ENCODE measurements around the gene IRF7. TPM values are rescaled to one million over a fixed set of nuclear protein-coding genes. Genes with fewer than 3 reads are reported as not detected.
"Not testable (repeated sequence)": the region's sequence is repeated elsewhere in the genome, so short reads cannot be mapped to it uniquely, and the experiment has no call there.

IRF7 gene
- polyA plus RNA-seq, 1 donor: 14.9 TPM

- DNase-seq (ENCODE audit: low read depth): no peak
Observed at GRCh38 chr11:581752-582151, 34.0 kb downstream of the IRF7 start.

DNA sequence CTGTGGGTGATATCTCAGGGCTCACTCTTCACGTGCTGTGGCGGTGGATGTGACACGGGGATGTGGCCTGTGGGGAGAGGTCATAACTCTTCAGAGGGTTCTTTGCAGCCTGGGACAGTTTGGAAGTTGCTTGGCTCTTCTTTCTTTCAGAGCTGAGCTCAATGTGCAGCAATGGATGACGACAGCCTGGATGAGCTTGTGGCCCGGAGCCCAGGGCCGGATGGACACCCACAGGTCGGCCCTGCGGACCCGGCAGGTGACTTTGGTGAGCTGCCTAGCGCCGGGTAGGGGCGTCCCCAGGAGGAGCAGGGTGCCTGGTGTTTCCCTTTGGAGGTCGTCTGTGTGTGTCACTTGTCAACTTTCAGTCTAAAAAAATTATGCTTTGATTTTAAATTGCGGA lies 34.4 kb downstream of the IRF7 start:
- no peak for DNase-seq (ENCODE audit: low read depth)

GRCh38 chr11:579830-580601 lies 35.7 kb downstream of the IRF7 start:
- DNase-seq (ENCODE audit: low read depth): no peak

DNA sequence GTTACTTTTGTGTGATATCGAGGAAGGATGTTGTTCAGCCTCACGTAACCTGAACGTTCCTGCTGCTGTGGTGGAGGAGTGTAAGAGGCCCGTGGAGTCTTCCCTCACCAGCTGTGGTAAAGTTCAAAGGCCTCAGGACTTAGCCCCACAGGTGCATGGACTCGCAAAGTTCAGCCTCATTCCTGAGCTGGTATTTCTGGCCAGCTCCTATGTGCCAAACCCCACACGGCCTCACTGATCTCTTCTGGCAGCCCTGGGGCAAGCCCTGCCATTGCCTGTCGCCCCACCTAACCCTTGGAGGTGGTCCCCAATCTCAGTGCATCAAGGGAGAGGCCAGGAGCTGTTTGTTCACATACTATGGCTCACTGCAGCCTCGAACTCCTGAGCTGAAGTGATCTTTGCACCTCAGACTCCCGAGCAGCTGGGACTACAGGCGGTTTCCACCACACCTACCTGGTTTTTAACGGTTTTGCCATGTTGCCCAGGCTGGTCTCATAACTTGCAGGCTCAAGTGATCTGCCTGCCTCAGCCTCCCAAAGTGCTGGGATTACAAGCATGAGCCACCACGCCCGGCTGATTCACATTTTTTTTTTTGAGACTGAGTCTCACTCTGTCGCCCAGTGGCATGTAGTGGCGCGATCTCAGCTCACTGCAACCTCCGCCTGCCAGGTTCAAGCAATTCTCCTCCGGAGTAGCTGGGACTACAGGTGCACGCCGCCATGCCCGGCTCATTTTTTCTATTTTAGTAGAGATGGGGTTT lies 37.3 kb downstream of the IRF7 start:
- no peak for DNase-seq (ENCODE audit: low read depth)

GRCh38 chr11:577611-577894 lies 38.2 kb downstream of the IRF7 start:
- DNase-seq (ENCODE audit: low read depth): no peak

DNA sequence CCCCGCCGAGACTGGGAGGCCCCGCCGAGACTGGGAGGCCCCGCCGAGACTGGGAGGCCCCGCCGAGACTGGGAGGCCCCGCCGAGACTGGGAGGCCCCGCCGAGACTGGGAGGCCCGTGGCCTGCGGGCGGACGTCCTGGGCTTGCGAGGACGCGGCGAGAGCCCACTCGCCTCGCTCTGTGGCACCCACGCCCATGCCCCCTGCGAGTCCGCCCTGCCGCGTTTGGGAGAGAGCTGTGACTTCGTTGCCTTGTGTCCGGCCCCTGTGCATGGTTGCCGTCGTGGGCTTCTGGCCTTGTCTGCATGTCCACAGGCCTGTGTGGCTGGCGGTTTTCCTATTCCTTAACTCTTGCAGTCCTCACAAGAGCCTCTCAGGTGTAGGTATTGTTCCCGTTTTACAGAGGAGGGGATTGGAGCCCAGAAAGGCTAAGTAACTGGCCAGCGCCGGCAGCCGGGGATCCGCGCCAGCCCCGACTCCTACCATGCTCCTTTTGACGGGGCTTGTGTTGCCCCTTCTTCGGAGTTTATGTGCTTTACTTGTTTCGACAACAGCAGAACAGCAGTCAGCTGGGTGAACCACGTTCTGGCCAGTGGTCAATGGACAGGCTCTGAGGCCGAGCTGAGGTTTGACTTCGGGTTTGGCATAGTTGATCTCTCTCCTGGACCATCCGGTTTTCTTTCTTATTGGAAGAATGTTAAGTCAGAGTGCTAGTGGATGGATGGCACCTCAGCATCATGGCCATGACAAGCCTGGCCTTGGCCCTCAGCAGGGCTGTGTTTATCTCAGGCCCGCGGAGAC lies 38.7 kb downstream of the IRF7 start:
- DNase-seq (ENCODE audit: low read depth): no peak

DNA sequence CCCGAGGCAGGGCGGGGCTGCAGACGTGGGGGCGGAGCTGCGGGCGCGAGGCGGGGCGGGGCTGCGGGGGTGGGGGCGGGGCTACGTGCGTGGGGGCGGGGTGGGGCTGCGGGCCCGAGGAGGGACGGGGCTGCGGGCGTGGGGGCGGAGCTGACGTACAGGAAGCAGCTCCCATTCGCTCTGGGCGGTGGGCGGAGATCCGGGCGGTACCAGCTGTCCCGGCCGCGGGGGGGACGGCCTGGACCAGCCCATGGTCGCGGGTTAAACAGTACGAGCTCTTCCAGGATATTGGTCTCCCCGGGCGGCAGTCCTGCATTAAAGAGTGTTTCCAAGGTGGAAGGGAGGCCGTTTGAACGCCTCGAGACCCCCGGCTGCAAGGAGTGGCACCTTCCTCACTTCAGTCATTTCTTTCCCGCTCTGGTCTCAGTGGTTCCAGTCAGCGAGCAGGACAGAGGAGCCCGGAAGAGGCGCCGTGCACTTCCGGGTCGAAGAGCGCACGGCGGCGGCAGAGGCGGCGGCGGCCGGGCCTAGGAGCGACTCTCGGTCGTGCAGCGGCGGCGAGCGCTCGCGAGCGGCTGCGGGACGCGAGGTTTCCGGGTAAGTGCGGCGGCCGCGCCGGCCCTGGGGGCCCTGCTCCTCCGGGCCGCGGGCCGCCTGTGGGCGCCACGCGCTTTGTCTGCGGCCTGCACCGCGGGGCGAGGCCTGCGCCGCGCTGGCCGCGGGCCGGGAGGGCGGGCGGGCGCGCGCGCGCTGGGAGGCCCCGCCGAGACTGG lies 39.6 kb downstream of the IRF7 start, which contains the start of gene PHRF1:
PHRF1 (plus strand) TSS at position 475 of the 773 bp plus-strand sequence. CDS start 5,043 bp downstream, outside the sequence.
- peak; percentile 79 for DNase-seq (ENCODE audit: low read depth)

DNA sequence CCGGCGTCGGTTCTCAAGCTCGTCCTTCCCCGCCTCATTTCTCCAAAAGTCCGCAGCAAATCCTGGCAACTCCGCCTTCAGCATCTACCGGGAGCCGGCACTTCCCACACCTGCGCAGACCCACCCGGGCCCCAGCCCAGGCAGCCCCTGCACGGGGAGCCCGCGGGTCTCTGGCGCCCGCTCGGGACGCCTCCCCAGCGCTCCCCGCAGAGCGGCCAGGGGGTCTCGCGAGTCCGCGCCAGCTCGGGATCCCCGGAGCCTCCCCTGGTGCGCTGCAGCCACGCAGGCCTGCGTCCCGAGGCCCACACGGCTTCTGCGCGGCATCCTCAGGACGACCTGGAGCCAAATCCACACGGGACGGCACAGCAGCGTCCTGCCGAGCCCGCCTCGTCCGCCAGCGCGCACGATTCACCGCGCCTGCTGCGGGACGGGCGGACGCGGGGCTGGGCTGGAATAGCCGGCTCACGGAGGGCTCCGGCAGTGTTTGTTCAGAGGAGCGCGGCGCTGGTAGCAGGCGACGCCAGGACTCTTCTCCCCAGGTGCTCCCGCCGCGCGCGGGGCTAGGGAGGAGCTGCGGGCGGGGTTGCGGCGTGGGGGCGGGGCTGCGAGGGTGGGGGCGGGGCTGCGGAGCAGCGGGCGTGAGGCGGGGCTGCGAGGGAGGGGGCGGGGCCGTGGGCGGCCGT lies 40.3 kb downstream of the IRF7 start:
- peak; percentile 9 for DNase-seq (ENCODE audit: low read depth)

DNA sequence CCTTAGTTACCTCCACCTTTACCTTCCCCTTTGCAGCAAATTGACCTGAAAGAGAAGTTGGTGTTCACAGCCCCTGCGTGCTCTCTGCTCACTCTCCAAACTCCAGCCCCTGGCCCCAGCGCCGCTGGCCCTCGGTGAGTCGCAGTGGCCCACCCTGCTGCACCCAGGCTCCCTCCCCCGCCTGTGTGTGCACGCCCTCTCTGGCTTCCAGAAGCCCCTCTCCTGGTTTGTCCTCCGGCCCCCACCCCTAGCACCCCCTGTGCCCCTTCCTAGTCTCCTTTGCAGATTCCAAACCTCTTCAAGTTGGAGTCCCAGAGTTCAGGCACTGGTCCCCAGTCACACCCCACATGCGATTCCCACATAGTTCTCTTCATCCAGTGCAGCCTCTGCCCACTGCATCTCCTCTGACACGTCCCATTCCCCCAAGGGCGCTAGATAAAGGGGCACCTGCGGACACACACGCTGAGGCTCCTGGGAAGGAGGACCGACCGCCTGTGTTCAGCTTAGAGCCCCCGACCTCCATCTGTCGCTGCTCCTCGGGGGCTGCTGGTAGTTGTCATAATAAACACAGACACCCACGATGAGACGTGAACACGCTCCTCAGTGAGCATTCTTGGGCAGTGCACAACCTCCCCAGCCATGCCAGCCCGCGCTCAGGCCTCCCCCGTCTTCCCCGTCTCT lies 41.0 kb downstream of the IRF7 start:
- no peak for DNase-seq (ENCODE audit: low read depth)

DNA sequence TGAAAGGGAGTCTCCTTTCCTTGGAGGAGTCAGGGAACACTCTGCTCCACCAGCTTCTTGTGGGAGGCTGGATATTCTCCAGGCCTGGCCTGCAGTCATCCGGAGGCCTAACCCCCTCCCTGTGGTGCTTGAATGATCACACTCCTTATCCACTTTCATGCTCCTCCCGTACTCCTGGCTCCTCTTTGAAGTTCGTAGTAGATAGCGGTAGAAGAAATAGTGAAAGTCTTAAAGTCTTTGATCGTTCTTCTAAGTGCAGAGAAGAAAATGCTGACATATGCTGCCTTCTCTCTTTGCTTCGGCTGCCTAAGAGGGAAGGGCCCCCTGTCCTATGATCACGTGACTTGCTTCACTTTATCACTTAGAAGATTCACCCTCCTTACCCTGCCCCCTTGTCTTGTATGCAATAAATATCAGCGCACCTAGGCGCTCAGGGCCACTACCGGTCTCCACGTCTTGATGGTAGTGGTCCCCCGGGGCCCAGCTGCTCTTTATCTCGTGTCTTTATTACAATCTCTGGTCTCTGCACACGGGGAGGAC lies 41.6 kb downstream of the IRF7 start:
- DNase-seq (ENCODE audit: low read depth): not testable (repeated sequence)

DNA sequence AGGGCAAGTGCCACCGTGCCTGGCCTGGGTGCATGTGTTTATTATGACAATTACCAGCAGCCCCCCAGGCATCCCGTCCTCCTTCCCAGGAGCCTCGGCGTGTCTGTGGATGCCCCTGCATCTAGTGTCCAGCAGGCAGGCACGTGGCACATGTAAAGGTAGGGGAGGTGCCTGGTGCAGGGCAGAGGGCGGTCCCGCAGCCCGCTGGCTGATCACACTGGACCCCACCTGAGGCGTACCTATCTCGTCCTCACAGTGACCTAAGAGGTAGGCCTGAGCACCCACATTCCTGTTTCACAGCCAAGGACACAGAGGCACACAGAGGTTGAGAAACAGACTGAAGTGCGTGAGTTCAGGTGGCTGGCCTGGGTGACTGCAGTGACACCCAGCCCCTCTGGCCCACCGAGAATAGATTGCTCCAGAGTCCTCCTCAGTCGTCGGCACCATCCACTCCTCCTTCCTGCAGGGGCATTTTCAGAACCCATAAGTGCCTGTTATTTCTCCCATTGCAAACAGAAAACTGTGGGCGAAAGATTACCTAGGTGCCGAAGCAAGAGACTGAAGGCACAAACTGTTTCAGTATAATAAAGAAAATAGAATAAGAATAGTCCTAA lies 42.5 kb downstream of the IRF7 start:
- DNase-seq (ENCODE audit: low read depth): no peak

DNA sequence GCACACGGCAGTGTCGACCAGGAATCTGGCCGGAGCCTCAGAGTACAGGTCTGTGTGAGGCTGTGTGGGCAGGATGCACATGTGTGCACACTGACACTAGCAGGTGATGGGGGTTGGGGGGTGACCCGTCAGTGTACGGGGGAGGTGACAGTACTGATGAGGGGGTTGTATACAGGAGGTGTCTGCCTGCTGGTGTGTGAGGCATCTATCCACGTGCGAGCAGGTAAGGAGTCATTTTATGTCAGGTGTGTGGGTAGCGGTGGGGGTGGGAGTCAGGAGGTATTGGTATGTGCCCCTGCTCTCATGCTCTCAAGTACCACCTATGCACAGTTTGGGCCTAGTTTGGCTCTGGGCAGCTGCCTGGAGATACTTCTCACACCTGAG lies 44.0 kb downstream of the IRF7 start:
- DNase-seq (ENCODE audit: low read depth): no peak

DNA sequence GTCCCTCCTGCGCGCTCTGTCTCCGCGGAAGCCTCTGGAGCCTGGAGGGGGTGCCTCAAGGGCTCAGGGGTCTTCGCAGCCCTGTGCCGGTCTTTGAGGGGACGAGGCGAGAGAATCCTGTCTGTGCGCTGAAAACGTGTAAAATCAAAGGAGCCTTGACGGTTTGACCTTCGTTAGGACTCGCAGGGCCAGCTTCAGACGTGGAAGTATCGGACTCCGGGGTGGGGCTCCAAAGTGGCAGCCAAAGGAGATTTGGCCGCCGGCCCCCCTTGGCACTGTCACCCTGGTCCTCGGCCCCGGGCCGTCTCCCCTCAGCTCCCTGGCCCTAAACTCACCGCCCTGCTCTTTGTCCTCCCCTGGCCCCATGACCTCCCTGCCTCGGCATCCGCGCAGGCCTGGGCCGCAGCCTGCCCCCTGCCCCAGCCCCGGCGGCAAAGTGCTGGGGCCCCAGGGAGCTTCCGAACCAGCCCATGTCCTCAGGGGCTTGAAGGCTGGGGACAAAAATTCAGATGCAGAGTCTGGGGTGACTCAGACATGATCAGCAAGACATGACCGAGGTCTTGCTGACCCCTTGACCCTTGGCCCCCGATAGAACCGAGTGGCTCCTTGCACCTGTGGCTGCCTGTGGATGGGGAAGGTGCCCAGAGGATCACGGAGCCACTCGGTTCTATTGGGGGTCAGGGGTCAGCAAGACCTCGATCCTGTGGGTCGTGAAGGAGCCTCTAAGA lies 46.4 kb downstream of the IRF7 start:
- DNase-seq (ENCODE audit: low read depth): no peak

DNA sequence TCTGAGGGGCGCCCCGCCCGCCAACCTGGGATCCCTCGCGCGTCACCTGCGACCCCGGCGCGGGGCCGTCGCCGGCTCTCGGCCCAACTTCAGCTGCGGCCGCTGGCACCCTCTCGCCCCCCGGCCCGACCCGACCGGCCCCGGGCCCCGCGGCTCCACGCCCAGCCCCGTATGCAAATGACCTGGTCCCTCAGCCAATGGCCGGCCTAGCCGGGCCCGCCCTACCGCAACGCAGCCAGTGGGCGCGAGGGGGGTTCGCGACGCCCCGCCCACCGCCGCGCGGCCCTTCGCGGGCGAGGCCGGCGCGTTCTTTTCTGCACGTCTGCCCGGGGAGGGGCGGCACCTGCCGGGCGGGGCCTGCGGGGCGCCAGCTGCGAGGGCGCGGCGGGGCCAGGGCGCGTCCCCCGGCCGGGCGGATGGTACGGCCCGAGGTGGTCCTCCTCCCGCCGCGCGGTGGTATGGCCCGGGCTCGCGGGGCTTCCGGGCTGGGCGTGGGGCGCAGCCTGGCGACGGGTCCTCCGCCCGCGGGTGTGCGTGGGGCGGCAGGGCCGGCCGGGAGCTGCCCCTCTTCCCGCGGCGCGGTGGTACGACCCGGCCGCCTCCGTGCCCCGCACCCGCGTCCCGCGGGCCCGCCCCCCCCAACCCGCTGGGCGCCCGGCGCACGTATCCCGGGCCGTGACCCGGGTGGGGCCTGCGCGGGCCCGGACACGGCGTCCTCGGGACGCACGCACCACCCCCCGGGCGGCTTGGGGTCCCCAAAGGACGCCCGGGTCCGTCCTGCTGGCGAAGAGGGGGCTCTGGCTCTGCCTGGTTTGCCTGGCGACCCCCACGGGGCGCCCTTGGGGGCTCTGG lies 47.2 kb downstream of the IRF7 start:
- DNase-seq (ENCODE audit: low read depth): peak; percentile 72

DNA sequence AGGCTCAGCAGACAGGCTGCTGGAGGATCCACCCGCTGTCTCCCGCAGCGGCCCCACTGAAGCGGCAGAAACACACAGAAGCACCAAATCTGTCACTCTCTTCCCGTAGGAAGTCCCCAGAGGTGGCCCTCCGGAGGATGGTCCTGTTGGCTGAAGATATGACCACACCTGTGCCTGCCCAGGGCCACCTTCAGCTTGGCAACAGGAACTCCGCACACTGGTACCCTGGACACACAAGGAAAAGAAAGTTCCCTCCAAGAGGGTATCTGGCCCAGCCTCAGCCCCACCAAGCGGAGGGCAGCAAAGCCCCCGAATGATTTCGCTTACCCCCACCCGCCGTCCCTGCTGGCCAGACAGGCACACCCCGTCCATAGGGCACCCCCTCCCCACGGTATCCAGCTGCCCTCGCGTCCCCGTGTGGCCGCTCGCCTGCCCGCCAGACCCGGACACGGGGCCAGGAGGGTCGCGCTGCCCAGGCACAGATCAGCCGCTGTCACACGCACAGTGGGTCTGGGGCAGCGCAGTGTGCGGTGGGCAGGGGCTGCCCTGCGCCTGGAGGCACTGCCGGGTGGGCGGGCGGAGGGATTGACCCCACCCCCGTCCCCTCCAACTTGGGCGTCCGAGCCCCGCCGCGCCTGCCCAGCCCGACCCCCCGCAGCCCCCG lies 48.0 kb downstream of the IRF7 start:
- DNase-seq (ENCODE audit: low read depth): no peak

DNA sequence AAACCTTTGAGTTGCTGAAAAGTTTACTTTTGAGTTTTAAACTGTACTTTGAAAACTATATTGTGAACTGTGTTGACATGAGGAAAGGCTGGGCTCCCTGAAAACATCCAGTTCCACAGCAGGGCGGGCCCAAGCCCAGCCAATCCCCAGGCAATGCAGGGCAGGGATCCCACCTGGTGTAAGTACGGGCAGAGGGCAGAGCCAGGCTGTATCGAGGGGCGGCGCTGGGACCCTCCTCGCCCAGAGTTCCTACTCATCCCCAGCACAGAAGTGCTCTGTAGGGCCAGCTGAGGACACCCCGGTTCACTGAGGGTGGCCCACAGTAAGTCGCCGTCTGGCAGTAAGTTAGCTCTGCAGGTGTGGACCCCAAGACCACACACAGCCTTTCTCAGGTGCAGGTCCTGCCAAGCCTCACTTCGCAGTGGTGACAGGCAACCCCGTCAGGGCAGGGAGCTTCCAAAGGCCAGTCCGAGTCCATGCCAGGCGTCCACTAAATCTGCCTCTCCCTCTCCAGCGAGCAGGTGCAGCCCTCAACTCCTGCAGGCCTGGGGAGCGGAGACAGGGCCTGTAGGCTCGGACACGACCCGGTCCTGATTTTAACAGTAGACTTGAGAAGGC lies 48.6 kb downstream of the IRF7 start:
- DNase-seq (ENCODE audit: low read depth): no peak

GRCh38 chr11:565921-566509 lies 49.7 kb downstream of the IRF7 start:
- DNase-seq (ENCODE audit: low read depth): no peak
